ENCODE data around the gene CENPVL1.
"Not testable (repeated sequence)": the region's sequence is repeated elsewhere in the genome, so short reads cannot be mapped to it uniquely, and the experiment has no call there.

Gene CENPVL1

DNA sequence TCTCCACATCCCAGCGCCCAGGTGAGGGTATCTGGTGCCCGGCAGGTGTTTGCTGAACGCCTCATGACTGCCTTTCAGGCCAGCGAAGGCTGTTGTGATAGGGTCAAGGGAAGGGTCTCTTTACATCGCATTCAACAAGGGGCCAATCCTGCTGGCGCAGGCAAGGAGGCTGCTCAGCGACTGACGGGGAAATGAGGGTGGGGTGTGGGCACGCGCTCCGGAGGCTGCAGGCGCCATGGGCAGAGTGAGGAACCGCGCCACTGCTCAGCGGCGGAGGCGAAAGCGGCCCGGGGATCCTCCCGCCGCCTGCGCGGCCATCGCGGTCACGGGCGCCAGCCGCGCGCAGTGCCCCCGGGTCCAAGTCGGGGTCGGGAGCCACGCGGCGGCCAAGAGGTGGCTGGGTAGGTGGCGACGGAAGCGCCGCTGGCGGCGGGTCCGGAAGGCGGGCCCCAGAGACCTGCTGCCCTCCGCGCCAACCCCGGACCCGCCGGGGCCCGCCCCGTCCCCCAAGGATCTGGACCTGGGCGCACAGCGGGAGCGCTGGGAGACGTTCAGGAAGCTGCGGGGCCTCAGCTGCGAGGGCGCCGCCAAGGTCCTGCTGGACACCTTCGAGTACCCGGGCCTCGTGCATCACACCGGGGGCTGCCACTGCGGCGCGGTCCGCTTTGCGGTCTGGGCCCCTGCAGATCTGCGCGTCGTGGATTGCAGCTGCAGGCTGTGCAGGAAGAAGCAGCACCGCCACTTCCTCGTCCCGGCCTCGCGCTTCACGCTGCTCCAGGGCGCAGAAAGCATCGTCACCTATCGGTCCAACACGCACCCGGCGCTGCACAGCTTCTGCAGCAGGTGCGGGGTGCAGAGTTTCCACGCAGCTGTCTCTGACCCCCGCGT, at the start of gene CENPVL1:
CENPVL1 (plus strand) TSS at position 236 of the 888 bp plus-strand sequence; CDS start at position 236, 0 bp downstream.
- not testable (repeated sequence) for TF ChIP-seq CTCF (IDR thresholded peaks at IDR 0.05)

DNA sequence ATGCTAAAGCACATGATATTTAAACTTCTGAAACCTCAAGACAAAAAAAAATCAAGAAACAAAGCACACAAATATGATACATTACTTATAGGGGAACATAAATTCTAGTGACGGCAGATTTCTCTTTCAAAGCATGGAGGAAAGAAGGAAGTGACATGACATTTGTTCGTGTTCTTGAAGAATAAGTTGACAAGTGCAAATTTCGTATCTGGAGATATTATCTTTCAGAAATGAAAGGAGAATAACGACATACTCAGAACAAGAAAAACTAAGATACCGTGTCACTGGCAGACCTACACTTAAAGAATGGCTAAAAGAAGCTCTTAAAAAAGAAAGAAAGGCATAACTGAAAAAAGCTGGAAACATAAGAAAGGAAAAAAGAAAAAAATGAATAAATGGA, 44.3 kb upstream of the CENPVL1 start:
- TF ChIP-seq CTCF (IDR thresholded peaks at IDR 0.05): no peak

GRCh38 chrX:51682720-51683062, 27.6 kb upstream of the CENPVL1 start, which contains the start of gene CENPVL2:
Gene CENPVL2 (minus strand): TSS chrX:51682831. CDS start chrX:51682831, 0 bp downstream.
- TF ChIP-seq CTCF (IDR thresholded peaks at IDR 0.05): not testable (repeated sequence)

DNA sequence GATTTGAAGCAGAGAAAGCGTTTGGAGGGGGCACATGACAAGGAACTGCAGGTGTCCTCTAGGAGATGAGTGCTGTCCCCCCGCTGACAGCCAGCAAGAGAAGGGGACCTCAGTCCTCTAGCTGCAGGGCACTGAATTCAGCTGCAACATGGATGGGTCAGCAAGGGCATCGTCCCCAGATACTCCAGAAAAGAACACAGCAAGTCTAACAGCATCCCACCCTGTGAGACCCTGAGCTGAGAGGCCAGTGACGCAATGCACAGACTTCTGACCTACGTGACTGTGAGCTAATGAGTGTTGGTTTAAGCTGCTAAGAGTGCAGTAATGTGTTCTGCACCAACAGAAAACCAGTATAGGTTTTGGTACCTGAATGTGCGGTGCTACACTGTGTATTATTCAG, 16.1 kb upstream of the CENPVL1 start:
- no peak for TF ChIP-seq CTCF (IDR thresholded peaks at IDR 0.05)

DNA sequence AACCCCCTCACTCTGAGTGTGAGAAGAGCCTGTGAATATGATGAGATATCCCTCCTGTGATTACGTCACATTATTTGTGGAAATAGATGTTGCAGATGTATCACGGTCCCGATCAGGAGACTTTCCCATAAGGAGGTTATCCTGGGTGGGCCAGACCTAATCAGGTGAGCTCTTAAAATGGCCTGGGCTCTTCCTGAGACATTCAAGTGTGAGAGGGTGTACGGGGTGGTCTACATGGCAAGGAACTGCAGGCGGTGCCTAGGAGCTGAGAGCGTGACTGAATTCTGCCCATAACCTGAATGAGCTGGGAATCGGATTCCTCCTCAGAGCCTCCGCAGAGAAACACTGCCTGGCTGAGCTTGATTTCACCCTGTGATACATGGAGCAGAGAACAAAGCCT, 12.9 kb upstream of the CENPVL1 start:
- TF ChIP-seq CTCF (IDR thresholded peaks at IDR 0.05): no peak

DNA sequence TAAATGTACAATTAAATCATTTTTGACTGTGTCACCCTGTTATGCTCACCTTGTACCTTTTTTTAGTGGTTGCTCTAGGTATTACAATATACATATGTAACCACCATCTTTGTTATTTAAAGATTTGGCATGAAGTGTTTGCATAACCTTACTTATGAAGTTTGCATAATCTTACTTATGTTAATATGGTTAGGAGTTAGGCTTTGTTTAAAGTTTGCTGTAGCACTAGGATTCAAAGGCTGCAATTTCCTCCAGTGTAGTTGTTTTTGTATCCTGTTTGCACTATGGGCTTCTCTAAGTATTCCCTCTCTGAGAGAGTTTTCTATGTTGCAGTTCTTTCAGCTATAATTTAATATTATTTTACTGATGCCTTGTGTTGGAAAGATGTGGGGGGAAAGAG, 17.9 kb downstream of the CENPVL1 start:
- TF ChIP-seq CTCF (IDR thresholded peaks at IDR 0.05): no peak

DNA sequence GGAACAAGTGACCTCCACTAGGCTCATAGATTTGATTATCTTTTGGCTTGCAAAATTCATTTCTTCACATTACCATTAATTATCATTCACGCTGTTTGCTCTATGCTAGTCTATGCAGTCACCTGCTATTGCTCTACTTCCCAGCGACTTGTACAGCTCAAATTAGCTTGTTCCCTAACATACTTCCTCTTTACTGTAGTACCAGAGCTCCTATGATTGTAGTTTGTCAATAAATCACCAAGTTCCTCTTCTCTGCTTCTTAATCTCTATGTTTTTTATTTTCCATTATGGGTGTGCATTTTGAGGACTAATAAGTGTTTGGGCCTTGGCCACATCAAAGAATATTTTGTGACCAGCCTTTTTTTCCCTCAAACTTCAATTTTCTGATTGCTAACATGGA, 26.8 kb downstream of the CENPVL1 start:
- TF ChIP-seq CTCF (IDR thresholded peaks at IDR 0.05): no peak
